ENCODE results near the gene SHISA3. TPM values are rescaled to one million over a fixed set of nuclear protein-coding genes. Genes with fewer than 3 reads are reported as not detected.
A peak's percentile ranks its signal among the peaks of the same experiment; 100 is the strongest.

The SHISA3 gene
- total and polyA plus RNA-seq, 2 donors from 2014 or later = 20.3 to 31.7 TPM

DNA sequence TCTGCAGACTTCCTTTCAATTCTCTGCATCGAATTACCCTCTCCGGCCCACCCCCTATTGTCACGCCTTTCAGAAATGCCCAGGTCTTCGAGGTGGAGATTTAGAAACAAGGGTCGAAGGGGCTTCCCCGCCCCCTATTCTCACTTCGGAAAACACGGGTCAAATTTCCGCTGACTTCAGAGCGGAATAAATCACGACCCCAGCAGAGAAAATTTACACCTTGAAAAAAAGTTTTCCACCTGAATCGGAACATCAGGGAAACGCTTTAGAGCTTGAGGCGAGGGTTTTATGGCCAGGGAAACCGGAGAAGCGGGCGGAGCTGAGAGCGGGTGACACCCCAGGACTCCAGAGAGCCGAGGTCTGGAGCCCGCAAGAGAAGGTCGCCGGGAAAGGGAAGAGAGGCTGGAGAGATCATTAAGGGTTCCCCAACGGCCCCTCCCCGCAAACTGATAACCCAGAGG, 1.6 kb downstream of the SHISA3 start:
- no peak for FAIRE-seq
- peak in 4 of 5 donors; percentile 85 to 90 (median 85) for DNase-seq
- no peaks in the 10 kb centered on the region for H3K9me3 ChIP-seq (ENCODE audit: control insufficient read depth in 2 of 3, insufficient read depth in 1 of 3, low read length in 3 of 3)
- intact Hi-C loops (cut with DNase I) = no loop called here
- H3K4me1 ChIP-seq (ENCODE audit: control insufficient read depth in 2 of 3, insufficient read depth in 2 of 3, low read depth in 1 of 3, low read length in 3 of 3) = peaks cover 0 to 5% (median 0%) of the 10 kb centered on the region in 3 donors
- peak overlapping the region; percentile 61 to 82 (median 71) for H3K4me3 ChIP-seq (ENCODE audit: low read length in 3 of 3)
- H3K36me3 ChIP-seq (ENCODE audit: control insufficient read depth in 2 of 3, insufficient read depth in 3 of 3, low read length in 3 of 3) = no peaks in the 10 kb centered on the region
- TF ChIP-seq, protein P1, sequence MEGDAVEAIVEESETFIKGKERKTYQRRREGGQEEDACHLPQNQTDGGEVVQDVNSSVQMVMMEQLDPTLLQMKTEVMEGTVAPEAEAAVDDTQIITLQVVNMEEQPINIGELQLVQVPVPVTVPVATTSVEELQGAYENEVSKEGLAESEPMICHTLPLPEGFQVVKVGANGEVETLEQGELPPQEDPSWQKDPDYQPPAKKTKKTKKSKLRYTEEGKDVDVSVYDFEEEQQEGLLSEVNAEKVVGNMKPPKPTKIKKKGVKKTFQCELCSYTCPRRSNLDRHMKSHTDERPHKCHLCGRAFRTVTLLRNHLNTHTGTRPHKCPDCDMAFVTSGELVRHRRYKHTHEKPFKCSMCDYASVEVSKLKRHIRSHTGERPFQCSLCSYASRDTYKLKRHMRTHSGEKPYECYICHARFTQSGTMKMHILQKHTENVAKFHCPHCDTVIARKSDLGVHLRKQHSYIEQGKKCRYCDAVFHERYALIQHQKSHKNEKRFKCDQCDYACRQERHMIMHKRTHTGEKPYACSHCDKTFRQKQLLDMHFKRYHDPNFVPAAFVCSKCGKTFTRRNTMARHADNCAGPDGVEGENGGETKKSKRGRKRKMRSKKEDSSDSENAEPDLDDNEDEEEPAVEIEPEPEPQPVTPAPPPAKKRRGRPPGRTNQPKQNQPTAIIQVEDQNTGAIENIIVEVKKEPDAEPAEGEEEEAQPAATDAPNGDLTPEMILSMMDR (IDR thresholded peaks at IDR 0.05; ENCODE audit: borderline replicate concordance, extremely low read depth, insufficient read depth) = no peak
- peak overlapping the region; percentile 8 to 70 (median 41) for H3K9ac ChIP-seq (ENCODE audit: low read length in 3 of 3)
- peak overlapping the region in 1 of 2 donors; percentile 82 for H3K27ac ChIP-seq (ENCODE audit: low read depth in 2 of 2, low read length in 2 of 2)
- peaks cover 5% of the 10 kb centered on the region for H3K27me3 ChIP-seq (ENCODE audit: control insufficient read depth, insufficient read depth, low read length)

DNA sequence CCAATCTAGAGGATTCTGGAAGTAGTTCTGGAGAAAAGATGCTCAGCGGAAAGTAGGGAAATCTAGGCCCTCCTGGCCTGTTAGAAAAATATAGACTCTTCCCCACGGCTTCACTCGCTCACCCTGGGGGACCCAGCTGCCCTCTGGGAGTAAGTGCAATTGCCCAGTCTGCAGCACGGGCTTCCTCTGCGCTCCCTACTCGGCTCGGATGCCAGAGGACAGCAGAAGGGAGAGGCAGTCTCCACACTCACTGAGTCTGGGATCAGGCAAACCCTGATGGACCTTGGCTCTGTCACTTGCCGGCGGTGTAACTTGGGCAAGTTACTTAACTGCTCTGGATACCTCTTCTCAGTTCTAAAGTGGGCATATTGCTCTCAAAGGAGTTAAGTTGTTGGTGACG, 2.1 kb downstream of the SHISA3 start:
- intact Hi-C loops (cut with DNase I) = no loop called here
- peaks cover 5% of the 10 kb centered on the region for H3K27me3 ChIP-seq (ENCODE audit: control insufficient read depth, insufficient read depth, low read length)
- TF ChIP-seq, protein P1 (IDR thresholded peaks at IDR 0.05; ENCODE audit: borderline replicate concordance, extremely low read depth, insufficient read depth) = no peak
- peaks cover 0 to 5% (median 0%) of the 10 kb centered on the region in 3 donors for H3K4me1 ChIP-seq (ENCODE audit: control insufficient read depth in 2 of 3, insufficient read depth in 2 of 3, low read depth in 1 of 3, low read length in 3 of 3)
- H3K4me3 ChIP-seq (ENCODE audit: low read length in 3 of 3) = peak overlapping the region; percentile 61 to 82 (median 71)
- FAIRE-seq (no peak), DNase-seq (peak in 4 of 5 donors; percentile 35 to 55 (median 49))
- peak overlapping the region in 2 of 3 donors; percentile 10 to 70 for H3K9ac ChIP-seq (ENCODE audit: low read length in 3 of 3)
- no peak overlapping the region for H3K27ac ChIP-seq (ENCODE audit: low read depth in 2 of 2, low read length in 2 of 2)
- no peaks in the 10 kb centered on the region for H3K36me3 ChIP-seq (ENCODE audit: control insufficient read depth in 2 of 3, insufficient read depth in 3 of 3, low read length in 3 of 3)
- no peaks in the 10 kb centered on the region for H3K9me3 ChIP-seq (ENCODE audit: control insufficient read depth in 2 of 3, insufficient read depth in 1 of 3, low read length in 3 of 3)

DNA sequence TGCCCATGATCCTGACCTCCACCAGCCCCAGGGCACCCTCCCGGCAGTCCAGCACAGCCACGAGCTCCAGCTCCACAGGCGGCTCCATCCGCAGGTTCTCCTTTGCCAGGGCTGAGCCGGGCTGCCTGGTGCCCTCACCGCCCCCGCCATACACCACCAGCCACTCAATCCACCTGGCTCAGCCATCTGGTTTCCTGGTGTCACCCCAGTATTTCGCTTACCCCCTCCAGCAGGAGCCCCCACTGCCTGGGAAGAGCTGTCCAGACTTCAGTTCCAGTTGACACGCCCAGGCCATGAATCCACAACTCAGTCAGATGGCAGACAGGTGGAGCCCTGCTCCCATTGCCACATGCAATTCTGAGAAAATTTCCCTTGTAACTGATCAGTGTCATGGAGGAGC, 3.9 kb downstream of the SHISA3 start:
- Histone ChIP-seq H3K4me1 (ENCODE audit: control insufficient read depth in 2 of 3, insufficient read depth in 2 of 3, low read depth in 1 of 3, low read length in 3 of 3) (peaks cover 0 to 5% (median 0%) of the 10 kb centered on the region in 3 donors), H3K36me3 (ENCODE audit: control insufficient read depth in 2 of 3, insufficient read depth in 3 of 3, low read length in 3 of 3) (no peaks in the 10 kb centered on the region), H3K9me3 (ENCODE audit: control insufficient read depth in 2 of 3, insufficient read depth in 1 of 3, low read length in 3 of 3) (no peaks in the 10 kb centered on the region), H3K27me3 (ENCODE audit: control insufficient read depth, insufficient read depth, low read length) (peaks cover 5% of the 10 kb centered on the region), H3K9ac (ENCODE audit: low read length in 3 of 3) (no peak overlapping the region), H3K4me3 (ENCODE audit: low read length in 3 of 3) (peak overlapping the region in 2 of 3 donors; percentile 27 to 82), H3K27ac (ENCODE audit: low read depth in 2 of 2, low read length in 2 of 2) (no peak overlapping the region)
- intact Hi-C loops (cut with DNase I) = no loop called here
- peak; percentile 62 to 78 (median 71) for DNase-seq
- FAIRE-seq = no peak
- TF ChIP-seq, protein P1 (IDR thresholded peaks at IDR 0.05; ENCODE audit: borderline replicate concordance, extremely low read depth, insufficient read depth) = peak; percentile 25

DNA sequence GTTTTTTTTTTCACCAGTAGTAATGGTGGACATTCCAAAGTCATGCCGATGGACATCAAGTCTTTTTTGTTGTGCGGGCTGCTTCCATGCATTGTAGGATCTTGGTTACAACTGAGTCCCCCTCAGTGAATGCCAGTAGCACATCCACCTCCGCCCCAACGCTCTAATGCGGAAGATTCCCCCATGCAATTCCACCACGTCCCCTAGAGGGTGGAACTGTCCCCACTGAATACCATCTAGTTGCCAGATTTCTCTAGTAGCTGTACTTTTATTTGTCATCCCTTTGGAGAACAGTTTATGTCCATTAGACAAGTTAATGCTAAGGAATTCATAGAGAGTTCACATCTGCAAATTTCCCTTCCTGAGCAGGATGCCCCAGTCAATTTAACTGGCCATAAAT, 6.7 kb downstream of the SHISA3 start:
- Histone ChIP-seq H3K9me3 (ENCODE audit: control insufficient read depth in 2 of 3, insufficient read depth in 1 of 3, low read length in 3 of 3) (no peaks in the 10 kb centered on the region), H3K27ac (ENCODE audit: low read depth in 2 of 2, low read length in 2 of 2) (no peak overlapping the region), H3K27me3 (ENCODE audit: control insufficient read depth, insufficient read depth, low read length) (peaks cover 3% of the 10 kb centered on the region), H3K9ac (ENCODE audit: low read length in 3 of 3) (no peak overlapping the region), H3K4me3 (ENCODE audit: low read length in 3 of 3) (no peak overlapping the region), H3K4me1 (ENCODE audit: control insufficient read depth in 2 of 3, insufficient read depth in 2 of 3, low read depth in 1 of 3, low read length in 3 of 3) (no peaks in the 10 kb centered on the region), H3K36me3 (ENCODE audit: control insufficient read depth in 2 of 3, insufficient read depth in 3 of 3, low read length in 3 of 3) (no peaks in the 10 kb centered on the region)
- TF ChIP-seq, protein P1 (IDR thresholded peaks at IDR 0.05; ENCODE audit: borderline replicate concordance, extremely low read depth, insufficient read depth) = no peak
- no peak for FAIRE-seq
- intact Hi-C loops (cut with DNase I) = no loop called here
- DNase-seq = no peak

Measured in kidney (tissue), 14 donors.